GM19193 (cell line): ENCODE measurements around the gene OPN3.
A peak's percentile ranks its signal among the peaks of the same experiment; 100 is the strongest.

Source experiments
- POLR2A ChIP-seq: IDR thresholded peaks from 4 replicates; pipeline ENCODE4 v1.6.1; 2011; ENCODE audit not compliant: insufficient read depth, insufficient read length; ENCODE audit errors: extremely low read depth

OPN3 gene, protein sequence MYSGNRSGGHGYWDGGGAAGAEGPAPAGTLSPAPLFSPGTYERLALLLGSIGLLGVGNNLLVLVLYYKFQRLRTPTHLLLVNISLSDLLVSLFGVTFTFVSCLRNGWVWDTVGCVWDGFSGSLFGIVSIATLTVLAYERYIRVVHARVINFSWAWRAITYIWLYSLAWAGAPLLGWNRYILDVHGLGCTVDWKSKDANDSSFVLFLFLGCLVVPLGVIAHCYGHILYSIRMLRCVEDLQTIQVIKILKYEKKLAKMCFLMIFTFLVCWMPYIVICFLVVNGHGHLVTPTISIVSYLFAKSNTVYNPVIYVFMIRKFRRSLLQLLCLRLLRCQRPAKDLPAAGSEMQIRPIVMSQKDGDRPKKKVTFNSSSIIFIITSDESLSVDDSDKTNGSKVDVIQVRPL

DNA sequence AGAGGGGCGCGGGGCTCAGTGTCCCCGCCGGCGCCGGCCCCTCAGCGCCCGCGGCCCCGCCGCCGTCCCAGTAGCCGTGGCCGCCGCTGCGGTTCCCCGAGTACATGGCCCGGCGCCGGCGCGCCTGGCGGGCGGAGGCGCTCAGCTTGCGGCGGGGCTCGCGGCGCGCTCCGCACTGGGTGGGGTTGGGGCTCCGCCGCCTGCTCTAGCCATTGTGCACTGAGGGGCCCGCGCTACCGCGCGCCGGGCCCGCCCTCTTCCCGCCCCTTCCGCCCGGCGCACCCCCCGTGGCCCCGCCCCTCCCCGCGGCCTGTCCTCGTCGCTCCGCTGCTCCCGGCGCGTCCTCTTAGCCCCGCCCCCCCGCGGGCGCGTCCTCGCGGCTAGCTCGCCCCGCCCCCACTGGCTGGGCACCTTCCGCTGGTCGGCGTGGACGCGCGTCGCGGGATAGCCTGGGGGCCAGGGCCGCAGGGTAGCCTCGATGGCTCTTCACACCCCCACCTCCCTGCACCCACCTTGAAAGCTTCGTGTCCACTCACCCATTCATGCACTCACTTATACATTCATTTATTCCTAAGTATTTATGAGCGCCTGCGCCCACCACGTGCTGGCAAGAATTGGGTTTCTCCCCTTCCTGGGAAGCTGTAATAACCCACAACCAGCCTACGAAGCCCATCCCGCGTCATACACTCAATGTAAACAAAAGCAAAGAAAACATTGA, at the start of gene OPN3, which contains the start of gene CHML:
Gene OPN3 (minus strand): TSS at position 221 of the 718 bp plus-strand sequence. CDS start 115 bp downstream, at position 106.
Gene CHML (minus strand): TSS at position 221 of the 718 bp plus-strand sequence. CDS start 4,603 bp downstream, outside the sequence.
- TF ChIP-seq POLR2A, result peak; percentile 95

DNA sequence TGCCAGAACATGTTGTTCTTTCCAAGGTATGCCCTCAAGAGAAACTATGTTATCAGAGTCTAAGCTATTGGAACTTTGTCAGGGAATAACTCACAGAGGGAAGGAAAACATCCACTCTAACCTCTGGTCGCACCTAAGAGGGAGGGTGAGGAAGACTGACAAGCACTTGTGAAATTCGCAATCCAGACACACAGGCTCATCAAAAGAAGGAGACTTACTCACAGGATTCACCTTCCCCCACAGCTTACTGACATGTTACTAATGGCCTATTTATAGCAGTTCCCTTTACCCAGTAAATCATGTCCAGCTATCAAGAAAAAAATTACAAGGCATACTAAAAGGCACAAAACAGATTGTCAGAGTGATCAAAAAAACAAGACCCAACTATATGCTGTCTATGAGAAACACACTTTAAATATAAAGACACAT, 48.8 kb upstream of the OPN3 start:
- TF ChIP-seq POLR2A, result no peak

DNA sequence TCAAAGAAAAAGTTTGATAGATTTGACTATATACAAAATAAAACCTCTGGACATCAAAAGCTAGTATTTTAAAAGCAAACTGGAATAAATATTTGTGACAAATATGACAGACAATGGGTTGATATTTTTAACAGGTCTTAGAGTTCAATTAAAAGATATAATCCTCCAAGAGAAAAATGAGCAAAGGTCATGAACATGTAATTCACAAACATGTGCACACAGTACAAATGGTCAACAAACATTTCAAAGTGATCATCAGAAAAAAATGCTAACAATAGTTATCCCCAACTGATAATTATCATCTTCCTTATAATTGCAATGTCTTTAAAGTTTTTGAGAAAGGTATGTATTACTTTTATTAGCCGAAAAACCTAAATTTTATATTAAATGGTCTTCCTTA, 43.9 kb upstream of the OPN3 start:
- no peak for TF ChIP-seq POLR2A

DNA sequence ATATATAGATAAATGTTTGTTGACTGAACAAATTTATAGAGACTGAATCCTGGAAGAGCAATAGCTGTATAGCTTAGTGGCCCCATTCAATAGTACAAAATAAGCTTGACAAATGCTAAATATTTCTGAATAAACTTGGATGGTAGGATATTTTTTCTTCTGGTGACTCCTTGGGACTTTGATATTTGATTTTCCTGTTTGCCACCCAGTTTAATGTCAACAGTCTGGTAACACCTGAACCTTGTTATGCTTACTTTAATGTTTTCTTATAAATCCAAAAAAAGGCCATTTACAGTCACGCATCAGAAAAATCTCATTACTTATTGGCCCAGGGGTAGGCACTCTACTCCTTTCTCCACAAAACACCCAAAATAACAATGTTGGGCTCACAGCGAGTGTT, 42.8 kb upstream of the OPN3 start:
- TF ChIP-seq POLR2A, result no peak

DNA sequence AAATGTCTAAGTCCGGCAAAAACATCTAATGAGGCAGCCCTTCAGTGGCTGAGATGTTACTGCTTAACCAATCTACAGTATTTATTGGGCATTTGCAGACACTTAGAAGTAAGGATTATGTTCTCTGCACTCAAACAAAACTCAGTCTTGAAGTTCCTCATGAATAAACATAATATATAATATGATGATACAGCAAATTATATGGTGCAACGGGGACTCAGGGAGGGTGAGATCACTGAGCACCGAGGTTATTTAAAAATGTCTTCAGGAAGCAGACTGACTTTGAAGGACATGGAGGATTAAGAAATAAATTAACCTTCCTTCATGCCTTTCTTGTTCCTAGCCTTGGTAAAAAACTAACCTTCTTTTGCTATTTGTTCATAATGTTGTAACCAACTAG, 39.8 kb upstream of the OPN3 start:
- TF ChIP-seq POLR2A, result no peak

DNA sequence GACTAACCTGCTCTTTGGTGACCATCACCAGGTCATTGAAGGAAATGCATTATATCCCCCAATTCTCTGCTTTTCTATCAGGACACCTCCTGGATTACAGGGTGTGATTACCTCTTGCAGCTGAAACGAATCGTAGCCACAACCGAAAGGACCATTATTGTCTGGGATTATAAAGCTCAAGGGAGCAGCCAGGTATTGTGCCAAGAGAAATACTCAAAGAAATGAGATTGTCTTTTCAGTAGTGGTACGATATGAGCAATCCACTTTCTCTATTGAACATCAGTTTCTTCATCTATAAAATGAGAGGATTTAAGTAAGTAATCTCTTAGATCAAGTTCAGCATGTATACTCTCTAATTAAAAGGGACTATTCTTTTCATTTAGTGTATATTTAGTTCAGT, 39.2 kb upstream of the OPN3 start:
- no peak for TF ChIP-seq POLR2A

DNA sequence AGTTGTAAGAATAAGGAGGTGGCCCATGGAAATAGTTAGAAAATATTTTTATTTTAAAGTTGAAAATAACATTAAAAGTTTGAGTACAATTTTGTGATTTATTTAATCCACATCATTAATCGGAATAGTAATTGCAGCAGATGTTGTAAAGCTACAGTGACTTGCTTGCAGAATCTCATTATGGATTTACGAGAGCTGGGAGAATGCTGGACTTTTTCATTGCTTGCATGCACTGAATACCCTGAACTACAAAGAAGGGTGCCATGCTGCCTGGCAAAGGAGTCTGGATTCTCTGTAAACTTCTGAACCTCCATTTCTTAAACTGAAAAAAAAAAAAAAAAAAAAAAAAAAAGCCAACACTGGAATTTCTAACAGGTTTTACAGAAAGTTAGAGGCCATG, 38.4 kb upstream of the OPN3 start:
- no peak for TF ChIP-seq POLR2A

DNA sequence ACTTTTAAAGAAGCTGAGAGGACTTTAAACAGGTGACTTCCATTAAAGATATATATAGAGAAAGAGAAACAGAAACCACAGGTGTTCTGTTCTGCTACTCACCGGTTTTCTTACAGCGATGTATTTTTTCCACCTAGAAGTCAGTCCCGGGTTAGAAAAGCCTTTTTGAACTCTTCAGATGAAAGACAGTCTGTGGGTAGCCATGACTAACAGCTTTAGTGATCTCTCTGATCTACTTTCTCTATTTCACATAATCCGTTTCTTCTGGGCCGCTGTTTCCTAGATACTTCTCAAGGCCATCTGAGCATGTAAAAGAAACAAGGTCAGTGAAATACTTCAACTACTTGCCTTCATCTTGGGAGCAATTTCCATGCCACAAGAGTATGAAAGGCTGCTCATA, 37.0 kb upstream of the OPN3 start:
- TF ChIP-seq POLR2A, result no peak

DNA sequence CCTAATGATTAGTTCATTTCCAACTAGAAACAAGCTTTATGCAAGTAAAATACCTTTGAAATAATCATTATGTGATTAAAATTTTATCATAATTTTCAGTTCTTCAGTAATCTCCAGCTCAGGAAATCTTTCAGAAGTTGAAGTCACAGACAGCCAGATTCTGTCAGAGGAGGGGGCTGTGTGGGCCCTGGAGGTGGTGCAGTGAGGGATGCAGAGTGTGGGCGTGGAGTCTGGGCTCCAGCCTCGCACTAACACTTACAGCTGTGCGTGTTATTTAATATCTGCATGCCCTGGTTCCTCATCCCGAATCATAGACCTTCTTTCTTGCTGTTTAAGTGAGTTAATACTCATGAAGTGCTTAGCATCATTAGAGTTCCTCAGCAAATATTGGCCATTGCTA, 35.8 kb upstream of the OPN3 start:
- TF ChIP-seq POLR2A, result no peak

DNA sequence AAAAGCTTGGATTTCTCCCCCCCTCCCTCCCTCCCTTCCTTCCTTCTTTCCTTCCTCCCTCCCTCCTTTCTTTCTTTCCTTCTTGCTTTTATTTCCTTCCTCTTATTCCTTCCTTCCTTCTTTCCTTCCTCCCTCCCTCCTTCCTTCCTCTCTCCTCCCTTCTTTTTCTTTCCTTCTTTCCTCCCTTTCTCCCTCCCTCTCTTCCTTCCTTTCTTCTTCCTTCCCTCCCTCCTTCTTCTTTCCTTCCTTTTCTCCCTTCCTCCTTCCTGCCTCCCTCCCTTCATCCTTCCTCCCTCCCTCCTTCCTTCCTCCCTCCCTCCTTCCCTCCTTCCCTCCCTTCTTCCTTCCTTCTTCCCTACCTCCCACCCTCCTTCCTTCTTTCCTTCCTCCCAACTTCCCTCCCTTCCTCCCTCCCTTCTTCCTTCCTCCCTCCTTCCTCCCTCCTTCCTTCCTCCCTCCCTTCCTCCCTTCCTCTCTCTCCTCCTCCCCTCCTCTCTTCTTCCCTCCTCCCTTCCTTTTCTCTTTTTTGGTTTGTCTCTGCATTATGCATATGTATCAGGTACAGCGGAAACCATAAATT, 34.7 kb upstream of the OPN3 start:
- TF ChIP-seq POLR2A, result no peak

DNA sequence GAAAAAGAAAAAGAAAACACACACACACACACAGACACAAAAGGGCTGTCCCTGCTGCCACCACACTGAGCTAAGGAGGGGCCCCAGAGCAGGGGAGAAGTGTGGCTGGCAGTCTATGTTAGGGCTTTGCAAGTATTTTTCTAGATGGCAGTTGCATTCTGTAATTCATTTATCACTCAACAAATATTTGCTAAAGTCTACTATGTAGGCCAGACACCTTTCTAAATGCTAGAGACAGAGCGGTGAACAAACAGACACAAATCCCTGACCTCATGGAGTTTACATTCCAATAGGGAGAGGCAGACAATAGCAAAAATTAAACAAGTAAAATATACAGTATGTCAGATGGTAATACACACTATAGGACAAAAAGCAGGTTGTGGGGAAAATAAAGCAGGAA, 32.1 kb upstream of the OPN3 start:
- TF ChIP-seq POLR2A, result no peak

DNA sequence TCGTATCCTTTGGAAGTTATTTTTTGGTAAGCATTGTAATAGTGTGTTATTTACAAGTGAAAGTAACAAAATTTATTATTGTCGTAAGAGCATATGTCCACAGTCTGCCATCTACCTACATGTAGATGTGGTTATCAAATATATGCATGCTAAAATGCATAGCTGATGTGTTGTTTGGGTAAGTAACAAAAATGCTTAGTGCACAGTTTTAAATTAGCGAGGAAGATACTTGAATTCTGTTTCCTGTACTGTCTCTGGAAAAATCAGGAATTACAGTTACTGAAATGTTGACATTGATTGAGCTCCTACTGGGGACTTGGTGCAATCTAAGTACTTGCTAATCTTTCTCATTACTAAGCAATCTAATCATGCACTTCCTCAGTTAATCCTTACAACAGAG, 26.2 kb upstream of the OPN3 start:
- no peak for TF ChIP-seq POLR2A

DNA sequence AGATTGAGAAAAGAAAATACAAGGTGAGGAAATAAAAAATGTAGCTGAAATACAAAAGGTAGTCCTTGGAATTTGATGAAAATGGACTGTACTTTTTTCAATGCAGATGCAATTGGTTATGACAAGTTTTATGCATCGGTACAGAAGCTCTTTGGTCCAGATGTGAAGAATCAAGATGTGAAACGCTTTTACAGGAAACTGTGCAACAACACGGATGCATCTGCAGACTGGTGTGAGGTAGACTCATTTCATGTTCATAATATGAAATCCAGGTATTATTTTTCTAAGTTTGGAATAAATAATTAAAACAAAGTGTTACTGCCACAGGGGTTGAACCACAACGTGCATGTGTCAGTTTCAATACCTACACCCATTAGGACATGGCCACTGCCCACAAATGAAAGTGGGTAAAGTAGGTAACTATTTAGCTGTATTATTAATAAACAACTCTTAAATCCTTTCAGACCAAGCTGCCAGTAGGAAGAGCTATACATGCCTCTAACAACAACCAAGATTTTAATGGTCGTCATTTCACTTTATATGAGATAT, 20.3 kb upstream of the OPN3 start:
- TF ChIP-seq POLR2A, result no peak

DNA sequence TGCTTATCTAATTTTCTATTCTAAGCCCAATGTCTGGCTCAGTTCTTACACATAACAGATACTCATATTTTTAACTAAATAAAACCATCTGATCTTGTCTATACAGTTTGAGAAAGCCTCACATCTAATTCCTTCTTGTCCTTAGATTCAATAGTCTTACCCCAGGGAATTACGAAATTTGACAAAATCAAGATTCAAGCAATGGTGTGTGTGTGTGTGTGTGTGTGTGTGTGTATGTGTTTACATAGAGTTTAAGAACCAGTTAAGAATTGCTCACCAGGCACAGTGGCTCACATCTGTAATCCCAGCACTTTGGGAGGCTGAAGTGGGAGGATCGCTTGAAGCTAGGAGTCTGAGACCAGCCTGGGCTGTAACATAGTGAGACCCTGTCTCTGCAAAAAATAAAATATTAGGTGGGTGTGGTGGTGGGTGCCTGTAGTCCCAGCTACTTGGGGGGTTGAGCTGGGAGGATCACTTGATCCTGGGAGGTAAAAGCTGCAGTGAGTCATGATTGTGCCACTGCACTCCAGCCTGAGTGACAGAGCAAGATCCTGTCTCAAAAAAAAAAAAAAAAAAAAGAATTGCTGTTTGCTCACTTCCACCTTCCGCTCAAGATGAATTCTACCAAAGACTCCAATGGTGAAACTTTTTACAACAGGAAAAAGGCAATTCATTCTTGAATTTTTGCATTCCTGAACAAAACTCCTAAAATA, 18.1 kb upstream of the OPN3 start:
- no peak for TF ChIP-seq POLR2A

DNA sequence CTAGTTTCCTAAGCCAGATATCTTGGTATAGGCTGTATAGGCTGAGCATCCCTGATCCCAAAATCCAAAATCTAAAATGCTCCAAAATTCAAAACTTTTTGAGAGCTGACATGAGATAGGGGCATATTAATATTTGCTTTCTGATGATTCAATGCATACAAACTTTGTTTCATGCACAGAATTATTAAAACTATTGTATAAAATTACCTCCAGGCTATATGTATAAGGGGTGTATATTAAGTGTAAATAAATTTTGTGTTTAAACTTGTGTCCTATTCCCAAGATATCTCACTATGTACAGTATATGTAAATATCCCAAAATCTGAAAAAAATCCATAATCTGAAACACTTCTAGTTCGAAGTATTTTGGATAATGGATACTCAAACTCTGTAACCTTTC, 14.5 kb upstream of the OPN3 start:
- TF ChIP-seq POLR2A, result no peak

DNA sequence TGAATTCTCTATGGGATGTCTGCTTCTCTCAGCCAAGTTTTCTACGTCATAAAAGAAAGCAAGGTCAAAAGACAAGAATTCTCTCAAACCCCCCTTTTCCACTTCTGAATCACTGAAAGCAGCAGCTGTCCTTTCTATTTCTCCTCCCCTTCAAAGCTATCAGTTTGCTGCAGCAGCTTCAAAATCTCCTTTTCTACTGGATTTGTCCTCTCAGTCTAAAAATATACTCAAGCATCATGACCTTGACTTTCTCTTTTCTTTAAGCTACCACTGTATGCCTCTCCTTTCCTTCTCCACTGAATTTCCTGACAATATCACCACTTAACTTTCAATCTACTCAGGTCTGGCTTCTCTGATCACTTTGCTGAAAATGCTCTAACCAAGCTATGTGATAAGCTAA, 13.8 kb upstream of the OPN3 start:
- TF ChIP-seq POLR2A, result no peak

DNA sequence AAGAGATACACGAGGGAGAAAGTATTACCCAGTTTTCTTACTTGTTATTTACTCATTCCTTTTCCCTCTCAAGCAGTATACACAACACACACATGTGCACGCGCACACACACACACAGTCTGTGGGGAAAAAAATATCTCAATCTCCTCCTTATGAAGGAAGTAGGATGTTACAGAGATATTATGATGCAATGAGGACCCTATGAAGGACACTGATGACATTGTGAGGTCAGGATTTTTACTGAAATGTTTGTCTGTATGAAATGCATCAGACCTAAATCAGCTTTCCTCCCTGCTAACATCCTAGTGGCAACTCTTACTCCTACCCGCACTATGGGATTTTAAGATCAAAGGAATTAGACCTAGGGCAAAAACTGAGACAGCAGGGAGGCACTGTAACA, 11.8 kb upstream of the OPN3 start, which contains the start of gene WDR64:
Gene WDR64 (plus strand): TSS at position 270 of the 400 bp plus-strand sequence. CDS start 204 bp downstream, outside the sequence.
- TF ChIP-seq POLR2A, result no peak
